ENCODE results near the gene WLS.

WLS gene

GRCh38 chr1:68128157-68128556 is 104.2 kb downstream of the WLS start:
- Histone ChIP-seq H3K4me3 (ENCODE audit: low read length) (no peak overlapping the region), H3K36me3 (ENCODE audit: insufficient read depth, low read length) (peaks cover 94% of the 10 kb centered on the region), H2AFZ (ENCODE audit: low read depth, low read length) (no peak overlapping the region), H3K27me3 (ENCODE audit: insufficient read depth, low read length) (no peaks in the 10 kb centered on the region), H3K4me1 (ENCODE audit: insufficient read depth, low read length) (no peaks in the 10 kb centered on the region), H3K9me3 (ENCODE audit: low read length) (no peaks in the 10 kb centered on the region)

- Histone ChIP-seq H2AFZ (ENCODE audit: low read depth, low read length) (no peak overlapping the region), H3K36me3 (ENCODE audit: insufficient read depth, low read length) (peaks cover 68% of the 10 kb centered on the region), H3K27me3 (ENCODE audit: insufficient read depth, low read length) (no peaks in the 10 kb centered on the region), H3K4me1 (ENCODE audit: insufficient read depth, low read length) (no peaks in the 10 kb centered on the region), H3K9me3 (ENCODE audit: low read length) (no peaks in the 10 kb centered on the region), H3K4me3 (ENCODE audit: low read length) (no peak overlapping the region)
Observed at GRCh38 chr1:68121536-68121935, 110.8 kb downstream of the WLS start.

DNA sequence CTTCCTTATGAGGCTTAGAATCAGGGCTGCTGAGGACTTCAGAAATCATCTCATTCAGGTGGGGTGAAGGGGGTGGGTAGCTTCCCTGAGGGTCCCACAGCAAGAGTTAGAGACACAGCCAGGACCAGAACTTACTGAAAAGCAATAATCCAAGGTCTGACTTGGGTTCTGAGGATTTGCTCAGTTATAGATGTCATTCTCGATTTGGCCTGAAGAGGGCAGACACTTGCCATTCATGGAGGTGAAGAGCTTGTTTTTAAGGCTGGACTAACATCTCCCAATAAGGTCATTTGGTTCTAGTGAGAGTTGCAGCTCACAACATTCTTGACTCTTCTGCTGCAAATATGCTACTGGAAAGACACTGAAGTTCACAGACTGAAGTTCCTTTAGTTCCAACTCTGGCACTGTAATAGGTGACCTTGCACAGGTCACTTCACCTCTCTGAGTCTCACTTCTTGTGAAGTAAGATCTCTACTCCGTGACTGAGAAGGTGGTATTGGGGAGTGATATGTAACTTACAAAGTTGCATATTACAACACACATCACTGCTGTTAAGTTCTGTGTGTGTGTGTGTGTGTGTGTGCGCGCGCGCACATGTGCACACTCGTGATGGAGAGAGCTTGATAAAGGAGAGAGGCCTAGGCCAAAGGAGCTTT is 112.1 kb downstream of the WLS start:
- Histone ChIP-seq H3K4me3 (ENCODE audit: low read length) (no peak overlapping the region), H3K36me3 (ENCODE audit: insufficient read depth, low read length) (peaks cover 55% of the 10 kb centered on the region), H3K27me3 (ENCODE audit: insufficient read depth, low read length) (no peaks in the 10 kb centered on the region), H3K9me3 (ENCODE audit: low read length) (no peaks in the 10 kb centered on the region), H2AFZ (ENCODE audit: low read depth, low read length) (no peak overlapping the region), H3K4me1 (ENCODE audit: insufficient read depth, low read length) (no peaks in the 10 kb centered on the region)

DNA sequence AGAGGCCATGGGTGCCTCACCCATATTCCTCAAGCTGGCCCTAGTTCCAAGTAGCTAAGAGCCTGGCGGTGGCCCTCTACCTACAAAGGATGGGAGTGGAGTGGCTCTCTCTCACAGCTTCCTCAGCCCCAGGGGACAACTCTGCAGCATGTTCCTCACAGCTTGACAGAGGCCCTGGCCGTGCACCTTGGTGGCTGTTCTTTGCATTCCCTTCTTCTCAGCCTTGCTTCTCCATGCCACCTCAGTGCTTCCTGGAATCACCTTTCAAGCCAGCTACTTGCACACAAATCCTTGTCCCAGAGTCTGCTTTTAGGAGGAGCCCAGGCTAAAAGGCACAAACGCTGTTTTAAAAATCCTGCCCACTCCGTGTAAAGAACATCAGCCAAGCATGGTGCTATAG is 112.9 kb downstream of the WLS start:
- Histone ChIP-seq H3K27me3 (ENCODE audit: insufficient read depth, low read length) (no peaks in the 10 kb centered on the region), H3K36me3 (ENCODE audit: insufficient read depth, low read length) (peaks cover 47% of the 10 kb centered on the region), H3K4me1 (ENCODE audit: insufficient read depth, low read length) (no peaks in the 10 kb centered on the region), H2AFZ (ENCODE audit: low read depth, low read length) (no peak overlapping the region), H3K4me3 (ENCODE audit: low read length) (no peak overlapping the region), H3K9me3 (ENCODE audit: low read length) (no peaks in the 10 kb centered on the region)

DNA sequence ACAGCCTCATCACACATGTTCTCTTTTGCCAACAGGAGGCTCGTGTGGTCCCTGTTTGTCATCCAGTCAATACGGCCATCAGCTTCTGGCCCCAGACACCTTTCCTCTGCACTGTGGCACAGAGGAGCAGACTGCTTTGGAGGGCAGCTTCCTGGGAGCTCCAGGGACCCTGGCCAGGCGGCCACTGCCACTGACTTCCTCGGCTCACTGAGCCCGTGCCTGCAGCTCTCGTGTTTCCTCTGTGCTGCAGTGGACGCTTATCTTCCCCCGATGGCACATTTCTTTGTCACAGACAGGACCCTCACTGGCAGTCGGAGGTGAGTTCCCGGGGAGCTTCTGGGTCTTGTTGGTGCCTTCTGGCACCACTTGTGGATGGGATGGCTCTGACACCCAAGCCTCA is 114.9 kb downstream of the WLS start:
- no peak overlapping the region for H3K4me3 ChIP-seq (ENCODE audit: low read length)
- no peak overlapping the region for H2AFZ ChIP-seq (ENCODE audit: low read depth, low read length)
- H3K9me3 ChIP-seq (ENCODE audit: low read length) = no peaks in the 10 kb centered on the region
- H3K27me3 ChIP-seq (ENCODE audit: insufficient read depth, low read length) = no peaks in the 10 kb centered on the region
- no peaks in the 10 kb centered on the region for H3K4me1 ChIP-seq (ENCODE audit: insufficient read depth, low read length)
- peaks cover 27% of the 10 kb centered on the region for H3K36me3 ChIP-seq (ENCODE audit: insufficient read depth, low read length)

- Histone ChIP-seq H3K27me3 (ENCODE audit: insufficient read depth, low read length) (no peaks in the 10 kb centered on the region), H2AFZ (ENCODE audit: low read depth, low read length) (no peak overlapping the region), H3K4me3 (ENCODE audit: low read length) (no peak overlapping the region), H3K4me1 (ENCODE audit: insufficient read depth, low read length) (no peaks in the 10 kb centered on the region), H3K9me3 (ENCODE audit: low read length) (no peaks in the 10 kb centered on the region), H3K36me3 (ENCODE audit: insufficient read depth, low read length) (peaks cover 21% of the 10 kb centered on the region)
Observed at GRCh38 chr1:68116643-68117235, 115.6 kb downstream of the WLS start.

- peaks cover 10% of the 10 kb centered on the region for H3K36me3 ChIP-seq (ENCODE audit: insufficient read depth, low read length)
- H3K4me3 ChIP-seq (ENCODE audit: low read length) = no peak overlapping the region
- peaks cover 3% of the 10 kb centered on the region for H3K4me1 ChIP-seq (ENCODE audit: insufficient read depth, low read length)
- no peak overlapping the region for H2AFZ ChIP-seq (ENCODE audit: low read depth, low read length)
- no peaks in the 10 kb centered on the region for H3K9me3 ChIP-seq (ENCODE audit: low read length)
- no peaks in the 10 kb centered on the region for H3K27me3 ChIP-seq (ENCODE audit: insufficient read depth, low read length)
Observed at GRCh38 chr1:68115308-68115707, 117.0 kb downstream of the WLS start.

GRCh38 chr1:68113966-68114365 is 118.4 kb downstream of the WLS start:
- H3K9me3 ChIP-seq (ENCODE audit: low read length) = no peaks in the 10 kb centered on the region
- H2AFZ ChIP-seq (ENCODE audit: low read depth, low read length) = no peak overlapping the region
- peaks cover 3% of the 10 kb centered on the region for H3K4me1 ChIP-seq (ENCODE audit: insufficient read depth, low read length)
- H3K36me3 ChIP-seq (ENCODE audit: insufficient read depth, low read length) = peaks cover 5% of the 10 kb centered on the region
- H3K27me3 ChIP-seq (ENCODE audit: insufficient read depth, low read length) = no peaks in the 10 kb centered on the region
- no peak overlapping the region for H3K4me3 ChIP-seq (ENCODE audit: low read length)

GRCh38 chr1:68112835-68113243 is 119.5 kb downstream of the WLS start:
- no peaks in the 10 kb centered on the region for H3K27me3 ChIP-seq (ENCODE audit: insufficient read depth, low read length)
- H3K9me3 ChIP-seq (ENCODE audit: low read length) = no peaks in the 10 kb centered on the region
- peaks cover 3% of the 10 kb centered on the region for H3K4me1 ChIP-seq (ENCODE audit: insufficient read depth, low read length)
- no peak overlapping the region for H3K4me3 ChIP-seq (ENCODE audit: low read length)
- H3K36me3 ChIP-seq (ENCODE audit: insufficient read depth, low read length) = peaks cover 5% of the 10 kb centered on the region
- H2AFZ ChIP-seq (ENCODE audit: low read depth, low read length) = no peak overlapping the region

GRCh38 chr1:68111519-68112436 is 120.5 kb downstream of the WLS start:
- Histone ChIP-seq H3K36me3 (ENCODE audit: insufficient read depth, low read length) (no peaks in the 10 kb centered on the region), H3K9me3 (ENCODE audit: low read length) (no peaks in the 10 kb centered on the region), H3K27me3 (ENCODE audit: insufficient read depth, low read length) (no peaks in the 10 kb centered on the region), H2AFZ (ENCODE audit: low read depth, low read length) (no peak overlapping the region), H3K4me3 (ENCODE audit: low read length) (no peak overlapping the region), H3K4me1 (ENCODE audit: insufficient read depth, low read length) (peaks cover 3% of the 10 kb centered on the region)

DNA sequence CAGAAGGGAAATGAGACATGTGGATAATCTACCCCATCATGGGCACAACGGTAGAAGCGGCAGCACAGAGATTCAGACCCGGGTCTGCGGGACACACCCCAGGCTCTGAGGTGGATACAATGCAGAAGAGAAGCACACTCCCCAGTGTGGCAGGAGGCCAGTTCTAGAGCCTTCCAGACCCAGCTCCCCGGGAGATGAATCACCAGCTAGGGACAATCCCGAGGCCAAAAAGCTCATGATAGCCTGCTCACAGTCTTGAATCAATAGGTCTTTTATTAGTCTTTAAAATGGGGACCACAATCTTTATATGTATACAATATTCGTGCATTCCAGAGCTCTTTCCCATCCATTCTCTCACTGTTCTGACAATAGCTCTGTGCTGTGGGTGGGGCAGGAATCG is 124.6 kb downstream of the WLS start:
- Histone ChIP-seq H3K9me3 (ENCODE audit: low read length) (no peaks in the 10 kb centered on the region), H2AFZ (ENCODE audit: low read depth, low read length) (no peak overlapping the region), H3K27me3 (ENCODE audit: insufficient read depth, low read length) (no peaks in the 10 kb centered on the region), H3K36me3 (ENCODE audit: insufficient read depth, low read length) (no peaks in the 10 kb centered on the region), H3K4me3 (ENCODE audit: low read length) (no peak overlapping the region), H3K4me1 (ENCODE audit: insufficient read depth, low read length) (peaks cover 23% of the 10 kb centered on the region)

DNA sequence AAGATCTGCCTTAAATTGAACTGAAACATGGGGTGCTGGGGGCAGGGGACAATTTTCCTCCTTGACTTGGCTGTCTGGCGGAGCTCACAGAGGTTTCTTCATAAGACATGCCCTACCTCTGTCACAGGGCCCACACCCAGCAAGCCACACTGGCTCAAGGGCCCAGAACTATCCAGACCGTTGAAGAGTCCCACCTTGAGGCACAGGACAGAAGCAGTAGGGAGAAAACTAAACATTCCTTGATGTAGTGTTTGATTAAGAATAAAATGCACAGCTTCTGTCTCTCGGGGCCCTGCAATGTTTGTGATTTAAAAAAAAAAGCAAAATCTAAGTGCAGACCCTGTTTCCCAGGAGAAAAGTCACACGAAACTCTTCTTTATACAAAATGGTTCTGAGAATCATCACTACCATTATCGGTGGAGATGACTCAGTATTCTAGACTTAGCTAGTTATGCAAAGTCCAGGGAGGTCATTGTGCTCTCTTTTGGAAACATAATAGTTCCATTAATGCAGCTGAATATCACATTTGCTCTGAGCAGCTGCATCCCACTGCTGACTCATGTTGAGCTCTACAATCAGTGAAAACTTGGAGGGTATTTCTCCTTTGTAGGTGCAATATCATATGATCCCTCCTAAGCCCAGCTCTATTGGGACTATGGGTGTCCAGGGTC is 128.3 kb downstream of the WLS start:
- H3K27me3 ChIP-seq (ENCODE audit: insufficient read depth, low read length) = no peaks in the 10 kb centered on the region
- H3K4me3 ChIP-seq (ENCODE audit: low read length) = no peak overlapping the region
- H3K36me3 ChIP-seq (ENCODE audit: insufficient read depth, low read length) = no peaks in the 10 kb centered on the region
- no peak overlapping the region for H2AFZ ChIP-seq (ENCODE audit: low read depth, low read length)
- H3K4me1 ChIP-seq (ENCODE audit: insufficient read depth, low read length) = peaks cover 23% of the 10 kb centered on the region
- no peaks in the 10 kb centered on the region for H3K9me3 ChIP-seq (ENCODE audit: low read length)

- Histone ChIP-seq H3K27me3 (ENCODE audit: insufficient read depth, low read length) (no peaks in the 10 kb centered on the region), H3K4me1 (ENCODE audit: insufficient read depth, low read length) (peaks cover 23% of the 10 kb centered on the region), H3K9me3 (ENCODE audit: low read length) (no peaks in the 10 kb centered on the region), H2AFZ (ENCODE audit: low read depth, low read length) (no peak overlapping the region), H3K4me3 (ENCODE audit: low read length) (no peak overlapping the region), H3K36me3 (ENCODE audit: insufficient read depth, low read length) (peaks cover 4% of the 10 kb centered on the region)
Observed at GRCh38 chr1:68103011-68103545, 129.2 kb downstream of the WLS start.

Measured in neuron (in vitro differentiated cells).